Sigmoid colon (tissue), 3 donors: Measurements from ENCODE around the gene POM121L2.

Experiments
- CTCF ChIP-seq, 4 experiments: fragments of 450-650 bp in 3 of 4; fragments of 200-600 bp in 1 of 4; IDR thresholded peaks; one replicate each; pipeline ENCODE4 v1.5.1; 2016 to 2019; ENCODE audit warnings: antibody characterized with exemption in 4 of 4, mild to moderate bottlenecking in 3 of 4, moderate library complexity in 2 of 4
- POLR2A ChIP-seq, 2 donors: fragments of 450-650 bp; IDR thresholded peaks; one replicate each; pipeline ENCODE4 v1.6.1; 2016; ENCODE audit warnings: antibody characterized with exemption in 2 of 2, mild to moderate bottlenecking in 2 of 2, moderate library complexity in 2 of 2

DNA sequence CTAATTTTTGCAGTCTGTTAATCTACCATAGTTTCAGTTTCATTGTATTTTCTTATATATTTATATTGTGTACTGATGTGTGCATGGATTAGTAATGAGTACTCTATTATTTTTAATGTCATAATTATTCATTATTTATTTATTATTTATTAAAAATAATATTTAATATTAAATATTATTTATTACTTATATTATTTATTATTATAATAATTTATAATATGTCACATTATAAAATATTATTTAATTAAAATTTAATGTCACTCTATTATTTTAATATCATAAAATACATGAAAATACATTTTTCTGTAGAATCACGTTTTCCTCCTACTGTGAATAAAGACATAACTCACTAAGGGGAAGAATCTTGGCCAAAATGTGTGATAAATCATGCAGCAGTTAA is 30.5 kb downstream of the POM121L2 start:
- TF ChIP-seq CTCF (IDR thresholded peaks at IDR 0.05), result no peak
- no peak for TF ChIP-seq POLR2A (IDR thresholded peaks at IDR 0.05)
